Activated naive CD4-positive, alpha-beta T cell treated with anti-CD3 and anti-CD28 coated beads, Interleukin-2, amount 50 U/mL, for 16 hours (primary cell): ENCODE measurements around the gene HIF3A.
"Not testable (repeated sequence)": the region's sequence is repeated elsewhere in the genome, so short reads cannot be mapped to it uniquely, and the experiment has no call there.

Experiments used
- DNase-seq: peaks from one replicate; pipeline ENCODE4 v3.0.0-alpha.2; 2020

HIF3A gene

DNA sequence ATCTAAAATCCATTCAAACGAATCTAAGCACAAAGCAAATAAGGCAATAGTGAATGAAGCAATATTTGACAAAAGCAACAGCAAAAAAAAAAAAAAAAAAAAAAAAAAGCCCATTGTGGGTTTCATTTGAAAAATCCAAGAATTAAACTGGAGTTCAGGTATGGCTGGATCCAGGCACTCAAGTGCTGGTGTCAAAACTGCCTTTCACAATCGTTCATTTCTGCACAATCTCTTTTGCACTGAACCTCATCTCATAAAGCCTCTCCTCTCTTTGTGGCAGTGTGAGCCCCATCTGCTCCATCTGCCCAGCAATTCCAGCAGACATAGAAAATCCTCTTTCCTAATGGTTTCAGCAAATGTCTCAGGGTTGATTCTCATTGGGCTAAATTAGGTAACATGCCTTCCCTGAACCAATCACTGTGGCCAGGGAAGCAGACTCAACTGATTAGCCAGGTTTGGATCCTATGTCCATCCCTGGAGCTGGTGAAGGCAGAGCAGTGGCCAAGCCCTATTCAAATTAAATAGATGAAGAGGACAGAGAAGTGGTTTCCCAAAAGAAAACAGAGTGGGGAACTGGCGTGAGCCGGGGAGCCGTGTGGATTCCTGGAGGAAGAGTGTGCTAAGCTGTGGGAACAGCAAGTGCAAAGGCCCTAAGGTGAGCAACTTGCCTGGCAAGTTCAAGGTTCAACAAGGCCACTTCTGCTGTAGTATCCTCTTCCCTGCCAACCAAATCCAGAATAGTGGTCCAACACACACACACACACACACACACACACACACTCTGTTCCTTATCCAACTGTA lies 1.2 kb upstream of the HIF3A start:
- no peak for DNase-seq

DNA sequence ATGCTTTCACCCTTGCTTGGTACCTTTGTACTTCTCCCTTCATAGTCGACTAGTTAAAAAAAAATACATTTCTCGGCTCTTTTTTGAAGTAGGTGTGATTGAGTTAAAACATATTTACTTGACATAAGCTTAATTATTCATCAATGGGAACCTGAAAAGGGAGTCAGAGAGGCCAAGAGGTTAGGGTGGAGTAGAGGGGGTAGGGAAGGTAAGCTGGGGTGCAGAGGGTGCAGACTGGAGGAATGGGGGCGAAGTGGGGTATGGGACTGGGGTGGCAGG lies 701 bp upstream of the HIF3A start:
- no peak for DNase-seq

DNA sequence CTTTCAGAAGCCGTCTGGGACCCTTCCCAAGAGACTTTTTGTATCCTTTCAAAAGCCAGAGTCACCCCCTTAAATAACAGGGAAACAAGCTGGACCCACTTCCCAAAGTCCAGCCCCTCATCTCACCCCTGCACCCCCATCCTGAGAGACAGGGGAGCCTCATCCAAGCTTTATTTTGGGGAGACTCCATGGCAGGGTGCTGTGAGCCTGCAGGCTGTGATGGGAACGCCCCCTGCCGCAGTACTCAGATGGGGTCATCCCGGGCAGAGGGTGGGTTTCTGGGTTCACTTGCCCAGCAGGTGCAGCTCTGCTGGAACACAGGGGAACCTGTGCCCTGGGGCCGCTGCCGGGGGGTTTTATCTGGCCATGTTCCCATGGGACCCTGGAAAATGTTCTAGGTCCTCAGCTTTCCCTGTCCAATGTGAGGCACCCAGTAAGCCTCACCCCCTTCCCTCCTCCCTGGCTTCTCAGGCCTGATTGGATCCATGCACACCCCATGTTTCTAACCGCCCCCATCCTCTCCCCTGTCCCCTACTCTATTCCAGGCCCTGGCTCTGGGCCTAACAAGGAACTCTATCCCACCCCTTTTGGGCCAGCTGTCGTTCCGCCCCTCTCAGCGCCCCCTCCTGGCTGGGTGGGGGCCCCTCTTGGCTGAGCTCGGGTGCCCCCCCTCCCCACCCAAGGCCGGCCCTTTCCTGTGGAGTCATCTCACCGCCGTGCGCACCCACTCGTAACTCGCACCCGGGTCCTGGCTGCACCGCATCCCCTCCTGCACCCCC lies 1.0 kb downstream of the HIF3A start:
- no peak for DNase-seq

DNA sequence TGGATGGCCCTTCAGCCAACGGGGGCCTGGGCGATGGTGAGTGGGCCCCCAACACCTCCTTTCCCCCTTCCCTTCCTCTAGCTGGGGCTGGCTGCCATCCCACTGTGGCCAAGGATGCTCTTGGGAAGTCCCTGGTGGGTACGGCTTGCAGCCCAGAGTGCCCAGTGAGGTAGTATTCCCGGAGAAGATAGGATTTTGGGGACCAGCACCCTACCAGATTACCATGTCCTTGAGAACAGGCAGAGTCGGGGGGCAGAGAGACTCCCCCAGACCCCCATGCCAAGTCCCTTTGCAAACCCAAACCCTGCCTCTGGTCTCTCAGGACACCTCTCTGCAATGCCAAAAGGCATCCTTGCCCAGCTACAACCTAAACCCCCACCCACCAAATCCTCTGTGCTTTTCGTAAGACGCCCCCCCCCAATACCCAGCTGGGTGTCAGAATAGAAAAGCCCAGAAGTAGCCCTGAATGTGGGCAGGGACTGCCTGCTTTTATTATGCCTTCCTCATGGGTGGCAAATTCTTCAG lies 1.7 kb downstream of the HIF3A start:
- no peak for DNase-seq

DNA sequence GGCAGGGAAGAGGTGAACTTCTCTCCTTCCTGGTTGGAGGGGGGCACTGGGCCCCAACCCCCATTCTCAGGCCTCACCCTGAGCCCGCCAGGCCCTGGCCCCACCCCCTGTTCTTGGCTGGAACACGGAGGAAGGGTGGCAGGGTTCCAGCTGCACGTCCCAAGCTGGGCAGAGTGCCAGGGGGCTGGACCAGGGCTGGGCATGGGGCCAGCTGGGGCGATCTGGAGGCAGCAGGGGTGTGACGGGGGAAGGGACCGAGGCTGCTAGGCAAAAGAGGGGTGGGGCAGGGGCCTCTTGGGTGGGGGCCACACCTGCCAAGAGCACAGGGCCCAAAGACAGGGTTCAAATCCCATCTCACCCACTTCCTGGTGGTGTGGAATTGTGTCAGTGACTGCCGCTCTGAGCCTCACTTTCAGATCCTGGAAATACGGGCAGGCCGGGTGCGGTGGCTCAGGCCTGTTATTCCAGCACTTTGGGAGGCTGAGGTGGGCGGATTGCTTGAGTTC lies 2.2 kb downstream of the HIF3A start:
- DNase-seq: no peak

DNA sequence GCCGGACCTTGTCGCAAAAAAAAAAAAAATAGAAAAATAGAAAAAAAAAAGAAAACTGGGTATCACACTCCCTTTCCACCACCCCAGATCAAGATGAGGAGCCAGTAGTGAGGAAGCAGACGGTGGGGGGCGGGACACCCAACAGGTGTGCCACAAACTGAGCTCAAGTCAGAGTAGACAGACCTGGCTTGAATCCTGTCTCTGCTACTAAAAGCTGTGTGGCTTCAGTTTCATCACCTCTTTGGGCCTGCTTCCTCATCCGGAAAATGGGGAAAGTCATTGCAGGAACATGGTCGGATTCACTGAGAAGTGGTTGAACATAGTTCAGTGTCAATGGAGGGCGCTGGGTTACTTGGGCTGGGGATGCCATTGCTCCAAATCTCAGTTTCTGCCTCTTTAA lies 2.9 kb downstream of the HIF3A start:
- no peak for DNase-seq

DNA sequence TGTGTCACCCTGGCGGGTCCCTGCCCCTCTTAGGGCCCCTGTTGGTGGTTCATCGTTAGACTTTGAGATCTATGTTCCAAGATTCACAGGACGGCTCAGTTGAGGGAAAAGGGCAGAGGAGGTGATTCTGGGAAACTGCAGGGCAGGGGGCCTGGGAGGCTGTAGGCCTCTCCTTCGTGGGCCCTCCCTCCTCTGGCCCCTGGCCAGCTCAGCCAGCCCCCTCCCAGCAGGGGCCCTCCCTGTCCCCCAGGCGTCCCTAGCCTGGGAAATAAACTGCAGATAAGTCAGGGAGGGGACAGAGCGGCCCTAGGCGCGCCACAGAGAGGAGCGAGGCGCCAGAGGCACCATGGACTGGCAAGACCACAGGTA lies 6.5 kb downstream of the HIF3A start:
- DNase-seq: no peak

DNA sequence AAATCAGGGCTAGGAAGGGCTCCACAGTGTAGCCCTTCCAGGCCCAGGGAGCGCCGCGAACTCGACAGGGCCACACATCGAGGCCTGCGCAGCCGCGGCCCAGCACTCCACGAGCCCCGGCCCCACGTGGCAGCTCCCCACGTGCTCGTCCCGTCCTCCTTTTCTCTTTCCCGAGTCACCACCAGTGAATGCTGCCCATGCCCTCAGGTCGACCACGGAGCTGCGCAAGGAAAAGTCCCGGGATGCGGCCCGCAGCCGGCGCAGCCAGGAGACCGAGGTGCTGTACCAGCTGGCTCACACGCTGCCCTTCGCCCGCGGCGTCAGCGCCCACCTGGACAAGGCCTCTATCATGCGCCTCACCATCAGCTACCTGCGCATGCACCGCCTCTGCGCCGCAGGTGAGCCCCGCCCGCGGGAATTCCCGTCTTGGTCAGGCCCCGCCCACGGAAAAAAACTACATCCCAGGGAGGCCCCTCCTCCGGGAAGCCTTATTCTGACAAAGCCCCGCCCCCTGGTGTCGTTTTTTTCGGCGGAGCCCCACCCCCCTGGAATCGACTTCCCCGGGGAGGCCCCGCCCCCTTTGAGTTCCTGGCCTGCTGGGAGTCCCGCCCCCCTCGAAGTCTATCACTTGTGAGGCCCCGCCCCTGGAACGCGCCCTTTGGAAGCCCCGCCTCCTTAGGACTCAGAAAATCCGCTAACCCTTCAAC lies 7.0 kb downstream of the HIF3A start:
- no peak for DNase-seq

DNA sequence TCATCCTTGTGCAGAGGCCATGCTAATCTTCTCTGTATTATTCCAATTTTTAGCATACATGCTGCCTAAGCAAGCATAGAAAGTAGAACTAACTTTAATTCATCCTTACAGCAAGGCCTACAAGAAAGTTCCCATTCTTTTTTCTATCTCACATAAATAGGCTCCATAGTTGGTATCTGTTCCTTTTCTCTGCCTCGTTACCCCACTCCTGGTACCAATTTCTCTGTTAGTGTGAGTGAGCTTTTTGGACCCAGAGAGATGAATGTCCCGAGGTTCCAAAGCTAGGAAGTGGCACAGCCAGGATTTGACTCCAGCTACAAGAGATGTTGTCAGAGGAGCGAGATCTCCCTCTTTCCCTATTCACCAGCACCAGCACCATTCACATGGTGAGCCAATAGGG lies 9.7 kb downstream of the HIF3A start:
- DNase-seq: no peak

DNA sequence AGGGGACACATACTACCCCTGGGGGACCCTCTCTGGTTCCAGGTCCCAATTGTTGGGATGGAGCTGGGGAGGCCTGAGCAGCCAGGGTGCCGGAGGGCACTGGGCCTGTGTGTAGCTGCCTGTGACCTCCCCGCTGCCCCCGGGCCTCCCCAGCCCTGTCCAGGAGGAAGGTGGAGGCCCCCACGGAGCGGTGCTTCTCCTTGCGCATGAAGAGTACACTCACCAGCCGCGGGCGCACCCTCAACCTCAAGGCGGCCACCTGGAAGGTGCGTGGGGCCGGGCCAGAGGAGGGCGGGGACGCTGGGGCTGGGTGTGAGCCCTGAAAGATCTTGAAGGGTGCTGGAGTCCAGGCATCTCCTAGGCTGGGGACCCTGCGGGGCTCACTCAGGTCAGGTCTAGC lies 11.7 kb downstream of the HIF3A start:
- no peak for DNase-seq

DNA sequence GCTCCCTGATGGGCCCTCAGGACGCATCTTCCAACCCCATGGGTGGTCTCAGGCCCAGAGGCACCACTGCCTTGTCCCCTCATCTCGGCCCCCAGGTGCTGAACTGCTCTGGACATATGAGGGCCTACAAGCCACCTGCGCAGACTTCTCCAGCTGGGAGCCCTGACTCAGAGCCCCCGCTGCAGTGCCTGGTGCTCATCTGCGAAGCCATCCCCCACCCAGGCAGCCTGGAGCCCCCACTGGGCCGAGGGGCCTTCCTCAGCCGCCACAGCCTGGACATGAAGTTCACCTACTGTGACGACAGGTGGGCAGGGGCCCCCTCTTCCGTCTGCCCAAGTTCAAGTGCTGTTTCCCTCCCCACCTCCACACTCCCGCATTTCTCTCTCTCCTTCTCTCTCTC lies 12.2 kb downstream of the HIF3A start:
- no peak for DNase-seq

DNA sequence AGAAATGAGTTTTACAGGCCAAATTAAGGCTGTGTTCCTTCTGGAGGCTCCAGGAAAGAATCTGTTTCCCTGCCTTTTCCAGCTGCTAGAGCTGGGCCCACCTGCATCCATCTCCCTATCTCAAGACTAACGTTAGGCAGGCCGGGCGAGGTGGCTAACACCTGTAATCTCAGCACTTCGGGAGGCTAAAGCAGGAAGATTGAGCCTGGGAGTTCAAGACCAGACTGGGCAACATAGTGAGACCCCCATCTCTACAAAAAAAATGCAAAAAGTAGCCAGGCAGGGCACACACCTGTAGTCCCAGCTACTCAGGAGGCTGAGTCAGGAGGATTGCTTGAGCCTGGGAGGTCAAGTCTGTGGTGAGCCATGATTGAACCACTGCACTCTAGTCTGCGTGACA lies 14.6 kb downstream of the HIF3A start:
- DNase-seq: no peak

DNA sequence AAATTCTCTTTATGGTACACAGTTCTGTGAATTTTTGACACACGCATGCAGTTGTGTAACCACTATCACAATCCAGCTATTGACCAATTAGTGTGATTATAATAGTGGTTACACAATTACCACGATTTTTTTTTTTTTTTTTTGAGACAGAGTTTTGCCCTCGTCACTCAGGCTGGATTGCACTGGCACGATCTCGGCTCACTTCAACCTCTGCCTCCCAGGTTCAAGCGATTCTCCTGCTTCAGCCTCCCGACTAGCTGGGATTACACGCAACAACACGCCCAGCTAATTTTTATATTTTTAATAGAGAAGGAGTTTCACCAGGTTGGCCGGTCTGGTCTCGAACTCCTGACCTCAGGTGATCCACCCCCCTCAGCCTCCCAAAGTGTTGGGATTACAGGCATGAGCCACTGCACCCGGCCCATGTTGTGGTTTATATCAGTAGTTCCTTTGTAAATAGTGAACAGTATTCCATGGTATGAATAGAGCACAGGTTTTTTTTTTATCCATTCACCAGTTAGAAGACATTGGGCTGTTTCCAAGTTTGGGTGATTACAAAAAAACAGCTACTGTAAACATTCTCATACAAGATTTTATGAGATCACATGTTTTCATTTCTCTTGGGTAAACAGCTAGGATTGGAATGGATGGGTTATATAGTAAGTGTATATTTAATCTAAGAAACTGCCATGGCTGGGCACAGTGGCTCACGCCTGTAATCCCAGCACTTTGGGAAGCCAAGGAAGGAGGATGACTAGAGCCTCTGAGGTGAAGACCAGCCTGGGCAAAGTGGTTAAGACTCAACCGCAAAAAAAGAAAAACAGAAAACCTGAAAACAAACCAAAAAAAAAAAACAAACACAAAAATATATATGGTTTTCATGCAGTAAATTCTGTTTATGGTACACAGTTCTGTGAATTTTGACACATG lies 17.0 kb downstream of the HIF3A start:
- DNase-seq: not testable (repeated sequence)

DNA sequence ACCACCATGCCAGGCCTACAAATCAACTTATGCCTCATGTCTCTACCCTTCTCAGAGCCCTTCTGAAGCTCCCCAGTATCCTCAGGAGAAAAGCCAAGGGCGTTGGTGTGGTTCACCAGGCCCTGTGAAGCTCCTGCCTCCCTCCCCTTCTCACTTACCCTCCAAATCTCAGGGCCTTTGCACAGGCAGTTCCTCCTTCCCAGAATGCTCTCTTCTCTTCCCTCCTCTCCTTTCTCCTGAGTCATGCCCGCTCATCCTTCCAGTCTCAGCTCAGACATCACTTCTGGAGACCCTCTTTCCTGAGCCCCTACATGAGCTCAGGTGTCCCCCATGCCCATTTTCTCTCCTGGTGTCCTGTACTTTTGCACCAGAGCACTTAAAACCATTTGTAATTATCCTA lies 20.5 kb downstream of the HIF3A start:
- DNase-seq: no peak

DNA sequence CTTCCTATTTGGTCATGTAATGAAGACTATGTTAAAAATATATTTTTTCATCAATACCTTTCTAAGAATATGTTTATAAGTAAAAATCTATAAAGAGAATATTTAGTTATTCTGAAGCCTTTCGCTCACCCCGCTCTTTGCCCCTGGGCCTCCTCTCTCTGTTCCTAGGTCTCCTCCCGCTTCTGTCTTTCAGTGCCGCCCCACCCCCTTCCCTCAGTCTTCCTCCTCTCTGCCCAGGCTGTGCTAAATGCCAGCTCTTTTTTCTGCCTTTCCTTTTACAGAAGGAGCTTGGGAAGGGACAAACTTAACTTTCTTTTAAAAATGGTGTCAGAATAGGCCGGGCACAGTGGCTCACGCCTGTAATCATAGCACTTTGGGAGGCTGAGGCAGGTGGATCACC lies 22.8 kb downstream of the HIF3A start:
- no peak for DNase-seq

DNA sequence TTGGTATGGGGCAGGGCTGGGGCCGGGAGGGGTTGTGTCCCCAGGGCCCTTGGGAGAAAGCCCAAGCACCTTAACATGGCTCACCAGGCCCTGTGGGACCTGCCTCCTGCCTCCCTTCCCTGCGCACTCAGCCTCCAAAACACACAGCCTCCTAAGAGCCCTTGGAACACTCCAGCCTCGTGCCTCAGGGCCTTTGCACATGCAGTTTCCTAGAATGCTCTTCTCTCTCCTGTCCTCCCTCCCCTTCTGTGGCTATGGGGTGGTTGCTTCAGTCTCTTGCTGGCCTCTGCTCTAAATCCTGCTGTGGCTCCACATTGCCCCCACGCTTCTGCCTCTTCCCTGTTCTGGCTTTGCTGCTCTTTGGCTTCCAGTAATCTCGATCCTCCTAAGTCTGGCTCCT lies 23.7 kb downstream of the HIF3A start:
- DNase-seq: no peak

DNA sequence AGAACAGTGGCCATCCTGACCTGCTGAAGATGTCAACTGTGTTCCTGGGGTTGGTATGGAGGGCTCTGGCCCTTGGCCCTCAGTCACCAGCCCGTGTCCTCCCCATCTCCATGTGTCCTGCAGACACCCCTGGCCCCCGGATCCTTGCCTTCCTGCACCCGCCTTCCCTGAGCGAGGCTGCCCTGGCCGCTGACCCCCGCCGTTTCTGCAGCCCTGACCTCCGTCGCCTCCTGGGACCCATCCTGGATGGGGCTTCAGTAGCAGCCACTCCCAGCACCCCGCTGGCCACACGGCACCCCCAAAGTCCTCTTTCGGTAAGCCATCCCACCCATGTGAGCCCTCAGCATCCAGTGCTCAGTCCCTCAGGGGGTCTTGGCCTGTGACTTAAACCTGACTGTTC lies 24.8 kb downstream of the HIF3A start:
- DNase-seq: no peak

DNA sequence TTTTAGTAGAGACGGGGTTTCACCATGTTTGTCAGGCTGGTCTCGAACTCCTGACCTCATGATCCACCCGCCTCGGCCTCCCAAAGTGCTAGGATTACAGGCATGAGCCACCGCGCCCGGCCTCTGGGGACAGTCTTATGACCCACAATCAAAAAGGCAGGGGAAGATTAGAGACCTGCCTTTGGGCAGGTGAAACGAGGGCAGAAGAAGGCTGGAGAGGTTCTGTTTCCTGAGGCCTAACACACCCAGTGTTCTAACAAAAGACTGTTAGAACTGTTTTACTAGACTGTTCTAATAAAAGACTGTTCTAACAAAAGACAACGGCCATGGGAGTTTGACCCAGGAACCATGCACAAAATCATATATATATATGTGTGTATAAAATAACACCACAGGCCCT lies 26.4 kb downstream of the HIF3A start:
- not testable (repeated sequence) for DNase-seq

DNA sequence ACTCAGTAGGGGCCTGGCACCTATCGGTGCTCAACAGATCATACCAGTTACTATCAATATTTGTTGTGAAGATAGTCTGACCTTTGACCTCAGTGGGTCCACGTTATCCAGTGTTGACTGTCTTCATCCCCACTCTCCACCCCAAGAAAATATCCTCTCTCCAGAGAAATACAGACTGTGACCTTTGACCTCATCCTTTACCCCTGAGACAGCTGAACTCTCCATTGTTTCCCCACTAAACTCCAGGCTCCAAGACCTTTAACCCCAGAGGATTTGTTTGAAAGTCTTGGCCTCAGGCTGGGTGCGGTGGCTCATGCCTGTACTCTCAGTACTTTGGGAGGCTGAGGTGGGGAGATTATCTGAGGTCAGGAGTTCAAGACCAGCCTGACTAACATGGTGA lies 27.4 kb downstream of the HIF3A start:
- DNase-seq: no peak

DNA sequence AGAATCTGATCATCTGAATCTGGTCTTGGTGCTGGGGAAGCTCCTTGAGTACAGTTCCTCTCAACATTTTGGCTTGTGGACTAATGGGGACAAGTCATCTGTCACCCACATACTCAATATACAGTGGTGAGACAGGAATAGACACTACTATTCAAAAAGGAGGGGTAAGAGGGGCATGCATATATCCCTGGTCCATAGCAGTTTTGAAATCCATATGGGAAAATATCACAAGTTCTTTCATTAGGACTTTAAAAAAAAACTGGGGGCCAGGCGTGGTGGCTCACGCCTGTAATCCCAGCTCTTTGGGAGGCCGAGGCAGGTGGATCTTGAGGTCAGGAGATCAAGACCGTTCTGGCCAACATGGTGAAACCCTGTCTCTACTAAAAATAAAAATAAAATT lies 29.8 kb downstream of the HIF3A start:
- no peak for DNase-seq

DNA sequence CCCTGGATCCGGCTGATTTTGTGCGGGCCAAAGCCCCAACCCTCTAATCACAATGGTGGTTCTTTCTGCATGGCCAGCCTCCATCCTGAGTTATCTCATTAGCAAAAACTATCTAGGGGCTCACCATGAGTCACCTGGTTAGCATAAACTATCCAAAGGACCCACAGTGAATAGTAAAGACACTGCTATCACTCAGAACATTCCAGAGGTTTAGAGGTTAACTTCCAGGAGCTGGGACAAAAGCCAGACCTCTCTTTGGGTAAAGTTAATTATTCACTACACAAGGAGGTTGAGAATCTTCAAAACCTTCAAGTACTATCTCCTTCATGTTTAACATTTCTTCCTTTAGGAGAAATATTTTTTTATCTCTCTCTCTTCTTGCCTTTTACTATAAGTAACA lies 31.2 kb downstream of the HIF3A start:
- no peak for DNase-seq

DNA sequence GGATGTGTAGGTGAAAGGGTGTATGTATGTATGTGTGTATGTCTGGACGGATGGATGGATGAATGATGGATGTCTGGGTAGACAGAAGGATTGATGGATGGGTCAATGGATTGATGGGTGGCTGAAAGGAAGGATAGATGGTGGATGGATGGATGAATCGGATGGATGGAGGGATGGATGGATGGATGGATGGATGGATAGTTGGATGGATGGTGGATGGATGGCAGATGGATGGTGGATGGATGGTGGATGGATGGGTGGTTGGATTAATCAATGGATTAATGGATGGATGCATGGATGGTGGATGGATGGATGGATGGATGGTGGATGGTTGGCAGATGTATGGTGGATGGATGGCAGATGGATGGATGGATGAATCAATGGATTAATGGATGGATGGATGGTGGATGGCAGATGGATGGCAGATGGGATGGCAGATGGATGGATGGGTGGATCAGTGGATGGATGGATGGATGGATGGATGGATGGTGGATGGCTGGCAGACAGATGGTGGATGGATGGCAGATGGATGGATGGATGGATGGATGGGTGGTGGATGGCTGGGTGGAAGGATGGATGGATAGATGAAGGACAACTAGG lies 33.6 kb downstream of the HIF3A start:
- no peak for DNase-seq
